Camera-type eye (tissue), 1 donor: ENCODE data around the gene KRT6C. TPM values are rescaled to one million over a fixed set of nuclear protein-coding genes. Genes with fewer than 3 reads are reported as not detected.

Experiments
- total RNA-seq: library from RNA; depleted of rRNA; stranded (reverse); fragments of >200 nt; gene quantifications from one replicate; pipeline ENCODE4 v1.2.3, GENCODE V29; 2014

KRT6C gene
- total RNA-seq = not detected

DNA sequence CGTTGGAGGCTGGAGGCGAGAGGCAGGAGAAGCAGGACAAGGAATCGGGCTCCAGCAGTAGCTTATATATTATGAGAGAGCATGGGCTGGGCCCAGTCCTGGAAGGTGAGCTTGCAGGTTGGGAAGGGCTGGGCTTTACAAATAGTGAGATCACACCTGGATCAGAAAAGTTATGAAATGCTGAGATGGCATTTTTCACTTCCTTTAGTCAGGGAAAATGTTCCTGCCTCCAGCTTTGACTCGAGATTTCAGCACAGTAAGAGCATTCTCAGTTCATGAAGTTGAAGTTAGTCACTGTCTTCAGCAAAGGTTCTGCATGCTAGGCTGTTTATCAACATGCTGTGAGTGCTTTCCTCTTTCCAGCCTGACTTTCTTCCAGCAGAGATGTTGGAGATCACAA is at the start of gene KRT6C:
TSS of gene KRT6C (minus strand) at position 38 of the 400 bp plus-strand sequence. CDS start 68 bp downstream, outside the sequence.

DNA sequence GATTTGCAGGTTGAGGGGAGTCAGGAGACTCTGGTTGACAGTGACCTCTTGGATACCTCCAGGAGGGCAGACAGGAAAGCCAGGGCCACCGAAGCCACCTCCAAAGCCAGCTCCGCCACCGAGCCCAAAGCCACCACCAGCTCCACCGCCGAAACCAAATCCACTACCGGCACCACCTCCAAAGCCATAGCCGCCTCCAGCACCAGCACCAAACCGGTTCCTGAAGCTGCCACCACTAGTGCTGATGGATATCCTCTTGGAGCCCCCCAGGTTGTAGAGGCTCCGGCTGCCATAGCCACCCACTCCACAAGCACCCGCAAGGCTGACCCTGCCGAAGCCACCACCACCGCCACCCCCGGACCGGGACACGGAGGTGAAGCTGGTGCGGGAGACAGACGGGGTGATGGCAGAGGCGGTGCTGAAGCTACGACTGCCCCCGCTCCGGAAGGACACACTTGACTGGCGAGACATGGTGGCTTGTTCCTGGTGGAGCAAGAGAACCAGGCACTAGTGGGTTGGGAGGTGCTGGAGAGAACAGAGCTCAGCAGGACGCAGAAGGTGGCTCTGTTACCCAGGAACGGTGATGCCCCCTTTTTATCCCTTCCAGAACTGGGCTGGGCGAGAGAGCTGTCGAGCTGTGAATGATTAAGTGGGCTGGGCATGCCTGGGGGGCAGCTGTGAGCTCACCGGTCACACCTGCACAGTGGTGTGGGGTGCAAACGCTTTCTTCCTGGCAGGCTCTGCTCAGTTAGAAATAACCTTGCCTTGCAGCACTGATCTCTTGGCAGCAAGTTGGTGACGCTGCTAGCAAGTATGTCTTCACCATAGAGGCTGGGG is 46.4 kb upstream of the KRT6C start, which contains the start of gene KRT5:
TSS of gene KRT5 (minus strand) at position 569 of the 837 bp plus-strand sequence. CDS start at position 471, 98 bp downstream.

DNA sequence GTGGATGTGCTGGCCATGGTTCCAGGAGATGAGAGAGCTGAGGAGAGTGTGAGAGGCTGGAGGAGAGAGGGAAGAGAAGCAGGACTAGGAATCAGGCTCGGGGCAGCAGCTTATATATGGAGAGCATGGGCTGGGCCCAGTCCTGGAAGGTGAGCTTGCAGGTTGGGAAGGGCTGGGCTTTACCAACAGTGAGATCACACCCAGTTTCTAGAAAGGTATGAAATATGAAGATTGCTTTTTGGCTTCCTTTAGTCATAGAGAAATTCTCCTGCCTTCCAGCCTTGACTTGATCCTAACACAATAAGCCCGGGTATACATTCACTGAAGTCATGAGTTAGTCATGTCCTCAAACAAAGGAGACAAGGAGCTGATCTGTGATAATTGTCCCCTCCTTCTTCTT is 19.6 kb upstream of the KRT6C start, which contains the start of gene KRT6A:
TSS of gene KRT6A (minus strand) at position 86 of the 400 bp plus-strand sequence. CDS start at position 17, 69 bp downstream.

DNA sequence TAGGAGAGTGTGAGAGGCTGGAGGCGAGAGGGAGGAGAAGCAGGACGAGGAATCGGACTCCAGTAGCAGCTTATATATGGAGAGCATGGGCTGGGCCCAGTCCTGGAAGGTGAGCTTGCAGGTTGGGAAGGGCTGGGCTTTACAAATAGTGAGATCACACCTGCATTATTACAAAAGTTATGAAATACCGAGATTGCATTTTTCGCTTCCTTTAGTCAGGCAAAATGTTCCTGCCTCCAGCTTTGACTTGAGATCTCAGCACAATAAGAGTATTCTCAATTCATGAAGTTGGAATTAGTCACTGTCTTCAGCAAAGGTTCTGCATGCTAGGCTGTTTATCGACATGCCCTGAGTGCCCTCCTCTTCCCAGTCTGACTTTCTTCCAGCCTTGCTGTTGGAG is 21.5 kb downstream of the KRT6C start, which contains the start of gene KRT6B:
TSS of gene KRT6B (minus strand) at position 46 of the 400 bp plus-strand sequence. CDS start 68 bp downstream, outside the sequence.

DNA sequence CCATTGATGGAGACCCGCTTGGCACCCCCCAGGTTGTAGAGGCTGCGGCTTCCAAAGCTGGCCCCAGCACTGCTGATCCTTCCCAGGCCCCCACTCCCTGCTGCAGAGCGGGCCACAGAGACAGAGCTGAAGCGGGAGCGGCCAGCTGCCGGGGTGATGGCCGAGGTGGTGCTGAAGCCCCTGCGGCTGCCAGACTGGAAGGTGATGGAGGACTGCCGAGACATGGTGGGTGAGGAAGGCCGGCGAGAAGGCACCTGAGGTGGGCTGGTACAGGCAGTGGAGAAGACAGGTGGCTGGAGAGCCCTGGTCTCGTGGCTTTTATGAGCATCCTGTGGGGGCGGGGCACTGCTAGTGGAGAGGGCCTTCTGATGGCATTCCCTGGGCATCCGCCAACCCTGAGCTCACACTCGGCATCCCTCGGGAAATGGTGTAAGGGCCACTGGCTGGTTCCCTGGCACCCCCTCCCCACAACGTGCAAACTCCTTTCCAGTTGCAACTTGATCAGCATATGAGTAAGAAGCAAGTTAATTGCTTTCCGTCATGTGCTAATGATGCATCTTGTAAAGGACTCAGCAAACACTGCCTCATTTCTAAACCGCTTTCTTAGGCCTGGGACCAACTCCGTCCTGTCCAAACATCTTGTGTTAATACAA is 39.4 kb downstream of the KRT6C start, which contains the start of gene KRT75:
TSS of gene KRT75 (minus strand) at position 291 of the 653 bp plus-strand sequence. CDS start at position 224, 67 bp downstream.

Other genes with a start within 250 kb of the KRT6C start
- 12.1 TPM for gene KRT7, start 240.6 kb downstream of the KRT6C start, total RNA-seq
- not detected for gene KRT86, start 199.2 kb downstream of the KRT6C start, total RNA-seq
- gene KRT81, start 182.3 kb downstream of the KRT6C start, total RNA-seq = 0.22 TPM
- not detected for gene KRT83, start 152.4 kb downstream of the KRT6C start, total RNA-seq
- 0.27 TPM for gene KRT85, start 106.3 kb downstream of the KRT6C start, total RNA-seq
- not detected for gene KRT84, start 88.2 kb downstream of the KRT6C start, total RNA-seq
- gene KRT82, start 67.5 kb downstream of the KRT6C start, total RNA-seq = not detected
- gene KRT75, start 39.4 kb downstream of the KRT6C start, total RNA-seq = 0.71 TPM
- gene KRT6B, start 21.7 kb downstream of the KRT6C start, total RNA-seq = 1.2 TPM
- gene KRT6A, start 19.5 kb upstream of the KRT6C start, total RNA-seq = 1.2 TPM
- gene KRT5, start 46.6 kb upstream of the KRT6C start, total RNA-seq = 182 TPM
- gene KRT71, start 79.3 kb upstream of the KRT6C start, total RNA-seq = 0.77 TPM
- gene KRT74, start 100.0 kb upstream of the KRT6C start, total RNA-seq = not detected
- gene KRT72, start 127.7 kb upstream of the KRT6C start, total RNA-seq = not detected
- gene KRT73, start 144.8 kb upstream of the KRT6C start, total RNA-seq = not detected
- not detected for gene KRT2, start 178.4 kb upstream of the KRT6C start, total RNA-seq
- gene KRT1, start 206.6 kb upstream of the KRT6C start, total RNA-seq = 0.82 TPM
- gene KRT77, start 229.7 kb upstream of the KRT6C start, total RNA-seq = 1.2 TPM